ENCODE results near the gene MOB1B.

Gene MOB1B

DNA sequence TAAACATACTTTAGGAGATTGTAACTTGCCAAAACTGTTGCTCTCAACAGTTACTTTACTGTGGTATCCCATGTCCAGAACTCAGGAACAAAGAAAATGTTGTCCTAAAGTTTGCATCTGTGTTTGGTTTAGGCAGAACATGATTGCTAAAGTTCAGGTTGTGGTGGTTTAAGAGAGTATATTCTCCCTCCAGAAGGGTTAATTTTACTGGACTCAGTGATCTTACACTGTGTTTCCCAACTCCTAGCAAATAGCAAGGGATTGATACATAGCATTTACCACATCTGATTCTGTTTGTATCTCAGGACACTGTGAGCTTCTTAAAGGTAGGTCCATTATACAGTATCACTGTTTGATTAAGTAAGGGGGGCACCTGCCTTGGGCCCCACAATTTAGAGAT is 78.0 kb downstream of the MOB1B start:
- no peaks in the 10 kb centered on the region for H3K9me3 ChIP-seq (ENCODE audit: insufficient read depth, low read length, severe bottlenecking)
- H3K79me2 ChIP-seq (ENCODE audit: insufficient read depth, low read length), result peaks cover 20% of the 10 kb centered on the region
- 0 out of 2 replicates have a peak overlapping the region, but pooled peaks have one; percentile 8 for H3K27ac ChIP-seq (ENCODE audit: low read length)
- peaks cover 67% of the 10 kb centered on the region for H3K36me3 ChIP-seq (ENCODE audit: insufficient read depth, low read length)
- no peak overlapping the region for H3K4me2 ChIP-seq (ENCODE audit: insufficient read depth, low read length)
- ATAC-seq (ENCODE audit: insufficient read depth, low read depth), result no peak
- no peak overlapping the region for H2AFZ ChIP-seq (ENCODE audit: low read depth, low read length)
- TF ChIP-seq, protein P1, sequence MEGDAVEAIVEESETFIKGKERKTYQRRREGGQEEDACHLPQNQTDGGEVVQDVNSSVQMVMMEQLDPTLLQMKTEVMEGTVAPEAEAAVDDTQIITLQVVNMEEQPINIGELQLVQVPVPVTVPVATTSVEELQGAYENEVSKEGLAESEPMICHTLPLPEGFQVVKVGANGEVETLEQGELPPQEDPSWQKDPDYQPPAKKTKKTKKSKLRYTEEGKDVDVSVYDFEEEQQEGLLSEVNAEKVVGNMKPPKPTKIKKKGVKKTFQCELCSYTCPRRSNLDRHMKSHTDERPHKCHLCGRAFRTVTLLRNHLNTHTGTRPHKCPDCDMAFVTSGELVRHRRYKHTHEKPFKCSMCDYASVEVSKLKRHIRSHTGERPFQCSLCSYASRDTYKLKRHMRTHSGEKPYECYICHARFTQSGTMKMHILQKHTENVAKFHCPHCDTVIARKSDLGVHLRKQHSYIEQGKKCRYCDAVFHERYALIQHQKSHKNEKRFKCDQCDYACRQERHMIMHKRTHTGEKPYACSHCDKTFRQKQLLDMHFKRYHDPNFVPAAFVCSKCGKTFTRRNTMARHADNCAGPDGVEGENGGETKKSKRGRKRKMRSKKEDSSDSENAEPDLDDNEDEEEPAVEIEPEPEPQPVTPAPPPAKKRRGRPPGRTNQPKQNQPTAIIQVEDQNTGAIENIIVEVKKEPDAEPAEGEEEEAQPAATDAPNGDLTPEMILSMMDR (IDR thresholded peaks at IDR 0.05; ENCODE audit: borderline replicate concordance, extremely low read depth, low read length, poor library complexity, severe bottlenecking), result no peak
- TF ChIP-seq EZH2 (IDR thresholded peaks at IDR 0.05; ENCODE audit: borderline replicate concordance, low read depth, low read length, severe bottlenecking), result no peak
- H4K20me1 ChIP-seq (ENCODE audit: insufficient read depth, low read length), result no peaks in the 10 kb centered on the region
- no peaks in the 10 kb centered on the region for H3K4me1 ChIP-seq (ENCODE audit: insufficient read depth, low read length)
- no peak overlapping the region for H3K4me3 ChIP-seq (ENCODE audit: low read depth in 1 of 2, low read length in 2 of 2)
- no peaks in the 10 kb centered on the region for H3K27me3 ChIP-seq (ENCODE audit: insufficient read depth, low read length, poor library complexity)
- no peak overlapping the region for H3K9ac ChIP-seq (ENCODE audit: low read depth, low read length)
- DNase-seq, result no peak

DNA sequence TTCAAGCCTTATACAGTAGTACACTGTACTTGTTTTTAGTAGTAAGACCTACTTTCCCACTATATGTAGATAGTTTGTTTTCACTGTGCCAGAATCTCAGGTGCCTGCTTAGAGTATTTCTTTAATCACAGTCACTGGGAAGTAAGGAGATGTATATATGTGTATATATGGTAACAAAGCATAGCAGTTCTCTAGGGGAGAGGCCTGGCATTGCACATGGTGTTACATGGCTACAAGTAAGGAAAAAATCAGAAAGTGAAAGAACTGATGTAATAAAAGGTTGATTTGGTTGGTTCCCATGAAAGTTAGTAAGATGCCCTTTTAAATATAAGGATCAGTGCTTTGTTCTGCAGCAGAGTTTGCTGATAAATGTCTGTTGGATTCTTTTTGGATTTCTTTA is 81.9 kb downstream of the MOB1B start:
- Histone ChIP-seq H3K9ac (ENCODE audit: low read depth, low read length) (no peak overlapping the region), H3K4me1 (ENCODE audit: insufficient read depth, low read length) (no peaks in the 10 kb centered on the region), H2AFZ (ENCODE audit: low read depth, low read length) (no peak overlapping the region), H3K4me3 (ENCODE audit: low read depth in 1 of 2, low read length in 2 of 2) (no peak overlapping the region), H3K27me3 (ENCODE audit: insufficient read depth, low read length, poor library complexity) (no peaks in the 10 kb centered on the region), H3K27ac (ENCODE audit: low read length) (no peak overlapping the region), H4K20me1 (ENCODE audit: insufficient read depth, low read length) (no peaks in the 10 kb centered on the region), H3K36me3 (ENCODE audit: insufficient read depth, low read length) (peaks cover 31% of the 10 kb centered on the region), H3K79me2 (ENCODE audit: insufficient read depth, low read length) (0 out of 2 replicates have a peak, but pooled peaks cover 2% of the 10 kb centered on the region), H3K4me2 (ENCODE audit: insufficient read depth, low read length) (no peak overlapping the region), H3K9me3 (ENCODE audit: insufficient read depth, low read length, severe bottlenecking) (no peaks in the 10 kb centered on the region)
- TF ChIP-seq, protein P1 (IDR thresholded peaks at IDR 0.05; ENCODE audit: borderline replicate concordance, extremely low read depth, low read length, poor library complexity, severe bottlenecking), result no peak
- TF ChIP-seq EZH2 (IDR thresholded peaks at IDR 0.05; ENCODE audit: borderline replicate concordance, low read depth, low read length, severe bottlenecking), result no peak
- ATAC-seq (ENCODE audit: insufficient read depth, low read depth), result peak; percentile 60; the same call in 2 of the 3 replicates
- no peak for DNase-seq

DNA sequence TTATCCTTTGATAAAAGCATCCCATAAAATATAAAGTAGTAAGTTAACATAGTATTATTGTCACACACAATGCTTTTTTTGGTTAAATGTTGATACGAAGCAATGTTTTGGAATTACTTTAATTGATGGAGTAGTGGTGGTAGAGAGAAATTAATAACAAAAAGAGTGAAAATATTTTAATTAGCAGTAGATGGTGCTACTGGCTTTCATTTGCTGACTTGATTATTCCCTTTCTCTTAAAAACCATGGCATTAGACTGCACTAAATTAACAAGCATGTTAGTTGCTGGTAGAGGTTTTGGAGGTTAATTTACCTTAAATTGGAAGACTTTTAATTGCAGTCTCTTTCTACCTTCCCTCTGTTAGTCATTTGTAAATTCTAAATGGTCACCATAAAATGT is 82.4 kb downstream of the MOB1B start:
- Histone ChIP-seq H3K79me2 (ENCODE audit: insufficient read depth, low read length) (0 out of 2 replicates have a peak, but pooled peaks cover 2% of the 10 kb centered on the region), H2AFZ (ENCODE audit: low read depth, low read length) (no peak overlapping the region), H3K9me3 (ENCODE audit: insufficient read depth, low read length, severe bottlenecking) (no peaks in the 10 kb centered on the region), H3K4me3 (ENCODE audit: low read depth in 1 of 2, low read length in 2 of 2) (no peak overlapping the region), H3K4me2 (ENCODE audit: insufficient read depth, low read length) (no peak overlapping the region), H3K36me3 (ENCODE audit: insufficient read depth, low read length) (peaks cover 27% of the 10 kb centered on the region), H3K9ac (ENCODE audit: low read depth, low read length) (no peak overlapping the region), H3K27me3 (ENCODE audit: insufficient read depth, low read length, poor library complexity) (no peaks in the 10 kb centered on the region), H3K4me1 (ENCODE audit: insufficient read depth, low read length) (no peaks in the 10 kb centered on the region), H4K20me1 (ENCODE audit: insufficient read depth, low read length) (no peaks in the 10 kb centered on the region), H3K27ac (ENCODE audit: low read length) (no peak overlapping the region)
- DNase-seq (no peak), ATAC-seq (ENCODE audit: insufficient read depth, low read depth) (no peak)
- no peak for TF ChIP-seq EZH2 (IDR thresholded peaks at IDR 0.05; ENCODE audit: borderline replicate concordance, low read depth, low read length, severe bottlenecking)

DNA sequence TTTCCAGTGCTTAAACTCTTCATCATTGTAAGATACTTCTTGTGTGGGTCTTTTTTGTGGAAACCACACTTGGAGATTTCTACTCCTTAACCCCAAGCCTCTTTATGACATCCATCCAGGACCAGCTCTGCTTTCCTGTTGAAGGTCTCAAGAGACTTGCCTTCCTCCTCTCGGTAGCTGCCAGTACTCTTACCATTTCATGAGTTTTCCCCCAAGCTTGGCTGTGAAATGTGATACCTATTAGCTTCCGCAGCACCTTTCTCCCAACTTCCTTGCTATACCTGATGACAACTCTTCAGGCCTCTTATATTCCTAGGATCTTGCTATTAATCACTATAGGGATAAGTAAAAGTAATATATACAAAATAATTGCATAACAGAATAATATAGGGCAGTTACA is 89.4 kb downstream of the MOB1B start:
- no peak overlapping the region for H3K4me3 ChIP-seq (ENCODE audit: low read depth in 1 of 2, low read length in 2 of 2)
- no peak for ATAC-seq (ENCODE audit: insufficient read depth, low read depth)
- H2AFZ ChIP-seq (ENCODE audit: low read depth, low read length), result no peak overlapping the region
- DNase-seq, result no peak
- H3K36me3 ChIP-seq (ENCODE audit: insufficient read depth, low read length), result peaks cover 30% of the 10 kb centered on the region
- TF ChIP-seq, protein P1 (IDR thresholded peaks at IDR 0.05; ENCODE audit: borderline replicate concordance, extremely low read depth, low read length, poor library complexity, severe bottlenecking), result no peak
- no peak overlapping the region; the same call in 1 of the 2 replicates for H3K4me2 ChIP-seq (ENCODE audit: insufficient read depth, low read length)
- peak overlapping the region; percentile 35; the same call in 1 of the 2 replicates for H3K27ac ChIP-seq (ENCODE audit: low read length)
- peaks cover 40% of the 10 kb centered on the region for H3K4me1 ChIP-seq (ENCODE audit: insufficient read depth, low read length)
- no peaks in the 10 kb centered on the region for H3K9me3 ChIP-seq (ENCODE audit: insufficient read depth, low read length, severe bottlenecking)
- H3K9ac ChIP-seq (ENCODE audit: low read depth, low read length), result no peak overlapping the region
- H3K79me2 ChIP-seq (ENCODE audit: insufficient read depth, low read length), result peaks cover 41% of the 10 kb centered on the region
- H4K20me1 ChIP-seq (ENCODE audit: insufficient read depth, low read length), result peaks cover 19% of the 10 kb centered on the region
- no peaks in the 10 kb centered on the region for H3K27me3 ChIP-seq (ENCODE audit: insufficient read depth, low read length, poor library complexity)
